ENCODE results near the gene SRSF7.
"Not testable (repeated sequence)": the region's sequence is repeated elsewhere in the genome, so short reads cannot be mapped to it uniquely, and the experiment has no call there.

Gene SRSF7

GRCh38 chr2:38750891-38751595, at the start of gene SRSF7:
TSS of gene SRSF7 (minus strand) at chr2:38751361. CDS start at chr2:38751256, 105 bp downstream.
- Histone ChIP-seq H3K4me3 (ENCODE audit: low read depth, low read length) (peak within 1 kb of the TSS; percentile 89), H3K27ac (ENCODE audit: low read depth, low read length) (peak within 1 kb of the TSS; percentile 97), H3K36me3 (ENCODE audit: control insufficient read depth, insufficient read depth, low read length) (peaks cover 40% of the 10 kb centered on the region), H3K4me1 (ENCODE audit: control insufficient read depth, insufficient read depth, low read length) (peaks cover 26% of the 10 kb centered on the region), H3K27me3 (ENCODE audit: control insufficient read depth, insufficient read depth, low read length) (no peaks in the 10 kb centered on the region), H3K9me3 (ENCODE audit: control insufficient read depth, insufficient read depth, low read length) (no peaks in the 10 kb centered on the region), H3K9ac (ENCODE audit: low read depth, low read length) (peak within 1 kb of the TSS; percentile 99)

GRCh38 chr2:38797953-38798352, 46.8 kb upstream of the SRSF7 start:
- Histone ChIP-seq H3K27ac (ENCODE audit: low read depth, low read length) (no peak overlapping the region), H3K9me3 (ENCODE audit: control insufficient read depth, insufficient read depth, low read length) (no peaks in the 10 kb centered on the region), H3K4me3 (ENCODE audit: low read depth, low read length) (no peak overlapping the region), H3K4me1 (ENCODE audit: control insufficient read depth, insufficient read depth, low read length) (no peaks in the 10 kb centered on the region), H3K27me3 (ENCODE audit: control insufficient read depth, insufficient read depth, low read length) (no peaks in the 10 kb centered on the region), H3K36me3 (ENCODE audit: control insufficient read depth, insufficient read depth, low read length) (peaks cover 18% of the 10 kb centered on the region), H3K9ac (ENCODE audit: low read depth, low read length) (no peak overlapping the region)

- H3K9ac ChIP-seq (ENCODE audit: low read depth, low read length), result no peak overlapping the region
- no peaks in the 10 kb centered on the region for H3K27me3 ChIP-seq (ENCODE audit: control insufficient read depth, insufficient read depth, low read length)
- H3K27ac ChIP-seq (ENCODE audit: low read depth, low read length), result no peak overlapping the region
- peaks cover 12% of the 10 kb centered on the region for H3K36me3 ChIP-seq (ENCODE audit: control insufficient read depth, insufficient read depth, low read length)
- no peaks in the 10 kb centered on the region for H3K9me3 ChIP-seq (ENCODE audit: control insufficient read depth, insufficient read depth, low read length)
- H3K4me1 ChIP-seq (ENCODE audit: control insufficient read depth, insufficient read depth, low read length), result no peaks in the 10 kb centered on the region
- no peak overlapping the region for H3K4me3 ChIP-seq (ENCODE audit: low read depth, low read length)
Measured at GRCh38 chr2:38797250-38797676, 46.1 kb upstream of the SRSF7 start.

GRCh38 chr2:38795016-38795415, 43.9 kb upstream of the SRSF7 start:
- H3K4me1 ChIP-seq (ENCODE audit: control insufficient read depth, insufficient read depth, low read length); H3K9ac ChIP-seq (ENCODE audit: low read depth, low read length); H3K9me3 ChIP-seq (ENCODE audit: control insufficient read depth, insufficient read depth, low read length); H3K4me3 ChIP-seq (ENCODE audit: low read depth, low read length); H3K27ac ChIP-seq (ENCODE audit: low read depth, low read length); H3K27me3 ChIP-seq (ENCODE audit: control insufficient read depth, insufficient read depth, low read length): not testable (repeated sequence)
- H3K36me3 ChIP-seq (ENCODE audit: control insufficient read depth, insufficient read depth, low read length), result peaks cover 12% of the 10 kb centered on the region

- Histone ChIP-seq H3K9me3 (ENCODE audit: control insufficient read depth, insufficient read depth, low read length) (no peaks in the 10 kb centered on the region), H3K9ac (ENCODE audit: low read depth, low read length) (no peak overlapping the region), H3K27ac (ENCODE audit: low read depth, low read length) (no peak overlapping the region), H3K27me3 (ENCODE audit: control insufficient read depth, insufficient read depth, low read length) (no peaks in the 10 kb centered on the region), H3K36me3 (ENCODE audit: control insufficient read depth, insufficient read depth, low read length) (peaks cover 12% of the 10 kb centered on the region), H3K4me3 (ENCODE audit: low read depth, low read length) (no peak overlapping the region), H3K4me1 (ENCODE audit: control insufficient read depth, insufficient read depth, low read length) (no peaks in the 10 kb centered on the region)
Measured at GRCh38 chr2:38794235-38794946, 43.2 kb upstream of the SRSF7 start.

- H3K9me3 ChIP-seq (ENCODE audit: control insufficient read depth, insufficient read depth, low read length), result no peaks in the 10 kb centered on the region
- H3K9ac ChIP-seq (ENCODE audit: low read depth, low read length), result no peak overlapping the region
- no peaks in the 10 kb centered on the region for H3K4me1 ChIP-seq (ENCODE audit: control insufficient read depth, insufficient read depth, low read length)
- H3K27ac ChIP-seq (ENCODE audit: low read depth, low read length), result no peak overlapping the region
- peaks cover 12% of the 10 kb centered on the region for H3K36me3 ChIP-seq (ENCODE audit: control insufficient read depth, insufficient read depth, low read length)
- H3K27me3 ChIP-seq (ENCODE audit: control insufficient read depth, insufficient read depth, low read length), result no peaks in the 10 kb centered on the region
- H3K4me3 ChIP-seq (ENCODE audit: low read depth, low read length), result no peak overlapping the region
Measured at GRCh38 chr2:38793511-38793910, 42.4 kb upstream of the SRSF7 start.

- Histone ChIP-seq H3K36me3 (ENCODE audit: control insufficient read depth, insufficient read depth, low read length) (peaks cover 5% of the 10 kb centered on the region), H3K27me3 (ENCODE audit: control insufficient read depth, insufficient read depth, low read length) (no peaks in the 10 kb centered on the region), H3K4me3 (ENCODE audit: low read depth, low read length) (no peak overlapping the region), H3K9me3 (ENCODE audit: control insufficient read depth, insufficient read depth, low read length) (no peaks in the 10 kb centered on the region), H3K9ac (ENCODE audit: low read depth, low read length) (no peak overlapping the region), H3K27ac (ENCODE audit: low read depth, low read length) (no peak overlapping the region), H3K4me1 (ENCODE audit: control insufficient read depth, insufficient read depth, low read length) (no peaks in the 10 kb centered on the region)
Measured at GRCh38 chr2:38792751-38793150, 41.6 kb upstream of the SRSF7 start.

- not testable (repeated sequence) for H3K27me3 ChIP-seq (ENCODE audit: control insufficient read depth, insufficient read depth, low read length); H3K36me3 ChIP-seq (ENCODE audit: control insufficient read depth, insufficient read depth, low read length); H3K9ac ChIP-seq (ENCODE audit: low read depth, low read length); H3K9me3 ChIP-seq (ENCODE audit: control insufficient read depth, insufficient read depth, low read length); H3K4me1 ChIP-seq (ENCODE audit: control insufficient read depth, insufficient read depth, low read length); H3K4me3 ChIP-seq (ENCODE audit: low read depth, low read length); H3K27ac ChIP-seq (ENCODE audit: low read depth, low read length)
Measured at GRCh38 chr2:38792321-38792720, 41.2 kb upstream of the SRSF7 start.

- H3K27ac ChIP-seq (ENCODE audit: low read depth, low read length), result no peak overlapping the region
- H3K36me3 ChIP-seq (ENCODE audit: control insufficient read depth, insufficient read depth, low read length), result no peaks in the 10 kb centered on the region
Measured at GRCh38 chr2:38791744-38792143, 40.6 kb upstream of the SRSF7 start.

GRCh38 chr2:38789691-38790090, 38.5 kb upstream of the SRSF7 start:
- no peak overlapping the region for H3K4me3 ChIP-seq (ENCODE audit: low read depth, low read length)
- no peaks in the 10 kb centered on the region for H3K4me1 ChIP-seq (ENCODE audit: control insufficient read depth, insufficient read depth, low read length)
- no peaks in the 10 kb centered on the region for H3K36me3 ChIP-seq (ENCODE audit: control insufficient read depth, insufficient read depth, low read length)
- no peak overlapping the region for H3K9ac ChIP-seq (ENCODE audit: low read depth, low read length)
- H3K9me3 ChIP-seq (ENCODE audit: control insufficient read depth, insufficient read depth, low read length), result no peaks in the 10 kb centered on the region
- no peak overlapping the region for H3K27ac ChIP-seq (ENCODE audit: low read depth, low read length)
- H3K27me3 ChIP-seq (ENCODE audit: control insufficient read depth, insufficient read depth, low read length), result no peaks in the 10 kb centered on the region

More at GRCh38 chr2:38791744-38792143, 40.6 kb upstream of the SRSF7 start:
- no peaks in the 10 kb centered on the region for H3K27me3 ChIP-seq (ENCODE audit: control insufficient read depth, insufficient read depth, low read length)
- no peaks in the 10 kb centered on the region for H3K9me3 ChIP-seq (ENCODE audit: control insufficient read depth, insufficient read depth, low read length)
- H3K4me1 ChIP-seq (ENCODE audit: control insufficient read depth, insufficient read depth, low read length), result no peaks in the 10 kb centered on the region
- no peak overlapping the region for H3K9ac ChIP-seq (ENCODE audit: low read depth, low read length)
- H3K4me3 ChIP-seq (ENCODE audit: low read depth, low read length), result no peak overlapping the region

GRCh38 chr2:38788306-38788705, 37.1 kb upstream of the SRSF7 start:
- H3K4me3 ChIP-seq (ENCODE audit: low read depth, low read length), result no peak overlapping the region
- H3K27ac ChIP-seq (ENCODE audit: low read depth, low read length), result no peak overlapping the region

More at GRCh38 chr2:38788306-38788705, 37.1 kb upstream of the SRSF7 start:
- no peaks in the 10 kb centered on the region for H3K36me3 ChIP-seq (ENCODE audit: control insufficient read depth, insufficient read depth, low read length)
- H3K9ac ChIP-seq (ENCODE audit: low read depth, low read length), result no peak overlapping the region
- no peaks in the 10 kb centered on the region for H3K4me1 ChIP-seq (ENCODE audit: control insufficient read depth, insufficient read depth, low read length)
- no peaks in the 10 kb centered on the region for H3K9me3 ChIP-seq (ENCODE audit: control insufficient read depth, insufficient read depth, low read length)
- no peaks in the 10 kb centered on the region for H3K27me3 ChIP-seq (ENCODE audit: control insufficient read depth, insufficient read depth, low read length)
